HepG2 (cell line): ENCODE data around the gene COMMD8. TPM values are rescaled to one million over a fixed set of nuclear protein-coding genes. Genes with fewer than 3 reads are reported as not detected.

Source experiments
- ATAC-seq: fragments of 200-7000 bp; cut with Tn5 transposase; 3 replicates; pipeline ENCODE4 v1.9.1; 2020; ENCODE audit warnings: mild to moderate bottlenecking, moderate library complexity
- BruUV-seq: library from RNA; stranded (reverse); fragments of 400-500 nt; replicated peaks from 2 replicates; lab custom pipeline; 2021; lab: Mats Ljungman, UMichigan
- CTCF ChIA-PET: fragments of 300-600 bp; formaldehyde crosslinking; extraction: SDS; loops from one replicate; lab custom pipeline; 2021; ENCODE audit warnings: low total read pairs, inconsistent platforms, low intra/inter-chr PET ratio; lab: Yijun Ruan, JAX
- POLR2A ChIA-PET: fragments of 350-600 bp; sonication (Branson Sonifier 250); formaldehyde crosslinking; loops from one replicate; lab custom pipeline; 2020; ENCODE audit warnings: antibody characterized with exemption, inconsistent platforms; lab: Yijun Ruan, JAX
- DNase-seq: peaks from one replicate; pipeline ENCODE4 v3.0.0-alpha.2; 2015; ENCODE audit warnings: low spot score
- FAIRE-seq: peaks from 3 replicates; lab custom pipeline; 2011; peaks lifted over from hg19 to GRCh38; lab: Jason Lieb, UNC
- H2AFZ ChIP-seq: one replicate; pipeline ENCODE4 v1.6.1; 2011; ENCODE audit warnings: low read length, inconsistent platforms
- H3K27ac ChIP-seq: fragments of 300-600 bp; 3 replicates; pipeline ENCODE4 v1.8.0; 2011; ENCODE audit warnings: mixed run types, mild to moderate bottlenecking, mixed read lengths, low read length, inconsistent platforms; ENCODE audit not compliant: insufficient read depth; ENCODE audit errors: extremely low read length
- H3K27me3 ChIP-seq, 2 experiments: fragments of 200-600 bp in 1 of 2; 2 replicates in 1 of 2; 3 replicates in 1 of 2; pipeline versions ENCODE4 v1.6.0 to v1.8.0; 2011; ENCODE audit warnings: low read length in 2 of 2, mild to moderate bottlenecking in 2 of 2, moderate library complexity in 2 of 2, inconsistent platforms in 1 of 2; ENCODE audit not compliant: insufficient read depth in 2 of 2, control insufficient read depth in 1 of 2
- H3K36me3 ChIP-seq, 2 experiments: fragments of 200-600 bp in 1 of 2; replicated peaks in 1 of 2; 2 replicates in 1 of 2; 3 replicates in 1 of 2; pipeline versions ENCODE4 v1.5.1 to v1.8.0; 2011; ENCODE audit warnings: low read length in 2 of 2, inconsistent platforms in 1 of 2; ENCODE audit not compliant: insufficient read depth in 2 of 2, control insufficient read depth in 1 of 2
- H3K4me1 ChIP-seq: 2 replicates; pipeline ENCODE4 v1.5.1; 2012; ENCODE audit warnings: low read length, inconsistent platforms; ENCODE audit not compliant: insufficient read depth
- H3K4me2 ChIP-seq: 2 replicates; pipeline ENCODE4 v1.6.0; 2011; ENCODE audit warnings: low read depth, low read length, inconsistent platforms
- H3K4me3 ChIP-seq, 3 experiments: fragments of 200-600 bp in 1 of 3; sonication (generic), shearing (Covaris generic) in 1 of 3; replicated peaks in 1 of 3; 2 replicates each; pipeline ENCODE4 v1.5.1; 2011 to 2016; ENCODE audit warnings: low read length in 3 of 3, inconsistent platforms in 2 of 3, low read depth in 2 of 3, mild to moderate bottlenecking in 2 of 3, control low read depth in 1 of 3, mixed read lengths in 1 of 3; ENCODE audit not compliant: insufficient read depth in 1 of 3
- H3K79me2 ChIP-seq: one replicate; pipeline ENCODE4 v1.6.1; 2011; ENCODE audit warnings: low read length, inconsistent platforms; ENCODE audit not compliant: insufficient read depth
- H3K9ac ChIP-seq: 2 replicates; pipeline ENCODE4 v1.6.0; 2011; ENCODE audit warnings: mild to moderate bottlenecking, low read depth, low read length, inconsistent platforms; ENCODE audit not compliant: insufficient read depth
- H3K9me3 ChIP-seq: 2 replicates; pipeline ENCODE4 v1.5.1; 2012; ENCODE audit warnings: mild to moderate bottlenecking, low read length
- H4K20me1 ChIP-seq: 2 replicates; pipeline ENCODE4 v1.6.0; 2011; ENCODE audit warnings: inconsistent platforms, mild to moderate bottlenecking, low read length, moderate library complexity; ENCODE audit not compliant: insufficient read depth
- CBX5 ChIP-seq: sonication (generic); formaldehyde crosslinking; IDR thresholded peaks from 2 replicates; pipeline ENCODE4 v1.4.0; 2020; ENCODE audit warnings: missing genetic modification reagents, borderline replicate concordance
- HDAC1 ChIP-seq: sonication (generic); formaldehyde crosslinking; IDR thresholded peaks from 2 replicates; pipeline ENCODE4 v1.5.1; 2020; ENCODE audit warnings: mild to moderate bottlenecking, missing genetic modification reagents
- HNF4G ChIP-seq, 2 experiments: sonication (generic) in 1 of 2; formaldehyde crosslinking in 1 of 2; IDR thresholded peaks; 2 replicates each; pipeline versions ENCODE4 v1.4.0 to v1.6.1; 2011 to 2020; ENCODE audit warnings: borderline replicate concordance in 2 of 2, low read depth in 2 of 2, mild to moderate bottlenecking in 2 of 2, low read length in 1 of 2, missing genetic modification reagents in 1 of 2, moderate library complexity in 1 of 2
- IRF2 ChIP-seq: IDR thresholded peaks from 2 replicates; pipeline ENCODE4 v1.6.1; 2018; ENCODE audit warnings: missing genetic modification reagents, missing compliant biosample characterization
- JUN ChIP-seq: sonication (generic); formaldehyde crosslinking; IDR thresholded peaks from 2 replicates; pipeline ENCODE4 v1.4.0; 2020; ENCODE audit warnings: mild to moderate bottlenecking, missing genetic modification reagents
- KDM5B ChIP-seq: sonication (generic); formaldehyde crosslinking; IDR thresholded peaks from 2 replicates; pipeline ENCODE4 v1.4.0; 2020; ENCODE audit warnings: missing genetic modification reagents, mild to moderate bottlenecking, borderline replicate concordance
- MEIS1 ChIP-seq: sonication (generic); formaldehyde crosslinking; IDR thresholded peaks from 2 replicates; pipeline ENCODE4 v1.9.0; 2021; ENCODE audit warnings: mild to moderate bottlenecking, missing genetic modification reagents, moderate library complexity, borderline replicate concordance
- XRCC5 ChIP-seq: fragments of 200-400 bp; formaldehyde crosslinking; optimal IDR thresholded peaks from 2 replicates; pipeline ENCODE3; 2017; ENCODE audit warnings: mild to moderate bottlenecking, low read length
- ZNF30 ChIP-seq: sonication (generic); formaldehyde crosslinking; IDR thresholded peaks from 2 replicates; pipeline ENCODE4 v1.5.0; 2020; ENCODE audit warnings: mild to moderate bottlenecking, missing genetic modification reagents
- ZNF883 ChIP-seq: sonication (generic); formaldehyde crosslinking; IDR thresholded peaks from 2 replicates; pipeline ENCODE4 v1.5.1; 2020; ENCODE audit warnings: mild to moderate bottlenecking, missing genetic modification reagents; ENCODE audit errors: not compliant biosample characterization
- ZSCAN12 ChIP-seq: sonication (generic); formaldehyde crosslinking; IDR thresholded peaks from 2 replicates; pipeline ENCODE4 v1.9.0; 2021; ENCODE audit warnings: mild to moderate bottlenecking, missing genetic modification reagents
- WGBS: methylation state at CpG from one replicate; pipeline ENCODE4 v1.1.6; 2017; ENCODE audit warnings: low lambda C conversion rate; 5-methylcytosine and 5-hydroxymethylcytosine counted together
- in situ Hi-C: cut with HindIII; loops from 2 replicates; pipeline ENCODE4 v1.10.0; 2017; ENCODE audit warnings: low pct_unique_long_range_greater_than_20kb; ENCODE audit not compliant: extremely low pct_ligation_motif_present
- intact Hi-C: fragments of 100-400 bp; cut with micrococcal nuclease; formaldehyde crosslinking; loops from one replicate; pipeline ENCODE4 v1.10.0; 2022; ENCODE audit not compliant: unreplicated experiment
- polyA plus RNA-seq, 8 experiments: library from polyadenylated mRNA; depleted of rRNA in 3 of 8; stranded (reverse) in 7 of 8; unstranded in 1 of 8; fragments of >200 nt; fragmentation: Illumina TruSeq in 4 of 8; extraction: Trizol in 4 of 8; gene quantifications; 2 replicates each; pipeline versions ENCODE4 v1.2.1 to v1.2.3, GENCODE V29; 2011 to 2016; ENCODE audit warnings: low read depth in 4 of 8, missing spikeins in 1 of 8, mixed read lengths in 1 of 8; ENCODE audit not compliant: insufficient read depth in 1 of 8
- total RNA-seq, 5 experiments: library from RNA; depleted of rRNA; stranded (reverse); fragments of >200 nt; fragmentation: Illumina TruSeq; extraction: Trizol; gene quantifications; 2 replicates each; pipeline ENCODE4 v1.2.3, GENCODE V29; 2016; ENCODE audit warnings: low read depth in 1 of 5
- TF ChIP-seq, protein P1 (sequence below): sonication (generic); formaldehyde crosslinking; IDR thresholded peaks from 2 replicates; pipeline ENCODE4 v1.4.0; 2020; ENCODE audit warnings: missing genetic modification reagents, borderline replicate concordance
- TF ChIP-seq, protein P2 (sequence below): sonication (generic); formaldehyde crosslinking; IDR thresholded peaks from 2 replicates; pipeline ENCODE4 v1.8.1; 2023; ENCODE audit warnings: mild to moderate bottlenecking, moderate library complexity, missing genetic modification reagents
- TF ChIP-seq, protein P3 (sequence below): sonication (generic); formaldehyde crosslinking; IDR thresholded peaks from 2 replicates; pipeline ENCODE4 v1.8.1; 2023; ENCODE audit warnings: missing genetic modification reagents, inconsistent platforms, borderline replicate concordance
- TF ChIP-seq, protein P4 (sequence below): sonication (generic); formaldehyde crosslinking; IDR thresholded peaks from 2 replicates; pipeline ENCODE4 v1.5.0; 2020; ENCODE audit warnings: missing genetic modification reagents

COMMD8 gene
- total and polyA plus RNA-seq, 2 of the 13 experiments (the other 11 are each of a cell fraction or from before 2014, with no cell fraction given): 7.1 to 20.3 TPM

- TF ChIP-seq KDM5B (CRISPR knock-in tag): no peak
- no peak for TF ChIP-seq MEIS1 (CRISPR knock-in tag)
- no peak for TF ChIP-seq IRF2 (CRISPR knock-in tag)
- TF ChIP-seq JUN (CRISPR knock-in tag): no peak
- TF ChIP-seq, protein P1, sequence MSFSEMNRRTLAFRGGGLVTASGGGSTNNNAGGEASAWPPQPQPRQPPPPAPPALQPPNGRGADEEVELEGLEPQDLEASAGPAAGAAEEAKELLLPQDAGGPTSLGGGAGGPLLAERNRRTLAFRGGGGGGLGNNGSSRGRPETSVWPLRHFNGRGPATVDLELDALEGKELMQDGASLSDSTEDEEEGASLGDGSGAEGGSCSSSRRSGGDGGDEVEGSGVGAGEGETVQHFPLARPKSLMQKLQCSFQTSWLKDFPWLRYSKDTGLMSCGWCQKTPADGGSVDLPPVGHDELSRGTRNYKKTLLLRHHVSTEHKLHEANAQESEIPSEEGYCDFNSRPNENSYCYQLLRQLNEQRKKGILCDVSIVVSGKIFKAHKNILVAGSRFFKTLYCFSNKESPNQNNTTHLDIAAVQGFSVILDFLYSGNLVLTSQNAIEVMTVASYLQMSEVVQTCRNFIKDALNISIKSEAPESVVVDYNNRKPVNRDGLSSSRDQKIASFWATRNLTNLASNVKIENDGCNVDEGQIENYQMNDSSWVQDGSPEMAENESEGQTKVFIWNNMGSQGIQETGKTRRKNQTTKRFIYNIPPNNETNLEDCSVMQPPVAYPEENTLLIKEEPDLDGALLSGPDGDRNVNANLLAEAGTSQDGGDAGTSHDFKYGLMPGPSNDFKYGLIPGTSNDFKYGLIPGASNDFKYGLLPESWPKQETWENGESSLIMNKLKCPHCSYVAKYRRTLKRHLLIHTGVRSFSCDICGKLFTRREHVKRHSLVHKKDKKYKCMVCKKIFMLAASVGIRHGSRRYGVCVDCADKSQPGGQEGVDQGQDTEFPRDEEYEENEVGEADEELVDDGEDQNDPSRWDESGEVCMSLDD (CRISPR knock-in tag): no peak
- TF ChIP-seq, protein P2, sequence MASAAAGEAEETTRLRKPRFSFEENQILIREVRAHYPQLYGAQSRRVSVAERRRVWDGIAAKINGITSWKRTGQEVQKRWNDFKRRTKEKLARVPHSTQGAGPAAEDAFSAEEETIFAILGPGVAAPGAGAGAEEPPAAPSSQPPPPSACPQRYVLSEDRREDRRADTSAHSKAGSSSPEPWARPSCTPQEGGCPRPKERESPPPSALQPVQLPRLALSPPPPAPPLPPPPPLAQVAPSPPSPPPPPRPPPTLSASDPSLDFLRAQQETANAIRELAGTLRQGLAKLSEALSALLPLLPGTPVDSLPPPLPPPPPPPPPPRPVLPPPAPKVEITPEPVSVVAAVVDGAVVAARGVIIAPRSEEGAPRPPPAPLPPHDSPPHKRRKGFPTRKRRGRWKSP: no peak
- TF ChIP-seq HDAC1 (CRISPR knock-in tag): no peak
- no peak for TF ChIP-seq HNF4G (IDR thresholded peaks at IDR 0.05; ENCODE audit: borderline replicate concordance, low read depth, low read length)
- TF ChIP-seq HNF4G (CRISPR knock-in tag; IDR thresholded peaks at IDR 0.05; ENCODE audit: borderline replicate concordance, low read depth): no peak
- TF ChIP-seq, protein P3, sequence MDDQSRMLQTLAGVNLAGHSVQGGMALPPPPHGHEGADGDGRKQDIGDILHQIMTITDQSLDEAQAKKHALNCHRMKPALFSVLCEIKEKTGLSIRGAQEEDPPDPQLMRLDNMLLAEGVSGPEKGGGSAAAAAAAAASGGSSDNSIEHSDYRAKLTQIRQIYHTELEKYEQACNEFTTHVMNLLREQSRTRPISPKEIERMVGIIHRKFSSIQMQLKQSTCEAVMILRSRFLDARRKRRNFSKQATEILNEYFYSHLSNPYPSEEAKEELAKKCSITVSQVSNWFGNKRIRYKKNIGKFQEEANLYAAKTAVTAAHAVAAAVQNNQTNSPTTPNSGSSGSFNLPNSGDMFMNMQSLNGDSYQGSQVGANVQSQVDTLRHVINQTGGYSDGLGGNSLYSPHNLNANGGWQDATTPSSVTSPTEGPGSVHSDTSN: no peak
- no peak for TF ChIP-seq ZSCAN12 (CRISPR knock-in tag)
- TF ChIP-seq ZNF883 (CRISPR knock-in tag): no peak
- no peak for TF ChIP-seq CBX5 (CRISPR knock-in tag)
- TF ChIP-seq XRCC5: no peak
- TF ChIP-seq, protein P4, sequence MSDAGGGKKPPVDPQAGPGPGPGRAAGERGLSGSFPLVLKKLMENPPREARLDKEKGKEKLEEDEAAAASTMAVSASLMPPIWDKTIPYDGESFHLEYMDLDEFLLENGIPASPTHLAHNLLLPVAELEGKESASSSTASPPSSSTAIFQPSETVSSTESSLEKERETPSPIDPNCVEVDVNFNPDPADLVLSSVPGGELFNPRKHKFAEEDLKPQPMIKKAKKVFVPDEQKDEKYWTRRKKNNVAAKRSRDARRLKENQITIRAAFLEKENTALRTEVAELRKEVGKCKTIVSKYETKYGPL (CRISPR knock-in tag): no peak
- no peak for TF ChIP-seq ZNF30 (CRISPR knock-in tag)
- in situ Hi-C loops (no loop called here), intact Hi-C loops (no loop called here)
- Histone ChIP-seq H4K20me1 (no peaks in the 10 kb centered on the region), H3K27ac (no peak overlapping the region), H3K4me1 (peaks cover 26% of the 10 kb centered on the region), H3K79me2 (no peaks in the 10 kb centered on the region), H3K9me3 (no peaks in the 10 kb centered on the region), H3K36me3 (no peaks in the 10 kb centered on the region), H3K4me2 (no peak overlapping the region), H3K9ac (no peak overlapping the region), H3K4me3 (no peak overlapping the region), H2AFZ (no peak overlapping the region), H3K27me3 (no peaks in the 10 kb centered on the region)
- DNase-seq: no peak
- no peak for ATAC-seq
- no TSS peak for BruUV-seq
- 37% methylated on average over 4 of the region's 4 CpGs for WGBS
- no peak for FAIRE-seq
- ChIA-PET POLR2A (no interaction called here), CTCF (no interaction called here)
These were observed 7.6 kb upstream of the COMMD8 start for GRCh38 chr4:47471064-47471463.
